AG04450 (cell line): ENCODE measurements around the gene CLEC2D. TPM values are rescaled to one million over a fixed set of nuclear protein-coding genes. Genes with fewer than 3 reads are reported as not detected.

ENCODE experiments used
- CTCF ChIA-PET: fragments of 300-600, 350-600 bp; formaldehyde crosslinking; extraction: SDS; loops from one replicate; lab custom pipeline; 2022; ENCODE audit warnings: antibody characterized with exemption, inconsistent platforms; lab: Charles Lee
- POLR2A ChIA-PET: fragments of 350-600 bp; formaldehyde crosslinking; extraction: SDS; loops from one replicate; lab custom pipeline; 2021; ENCODE audit warnings: antibody characterized with exemption, inconsistent platforms; lab: Yijun Ruan, JAX
- DNase-seq: peaks from one replicate; pipeline ENCODE4 v3.0.0-alpha.2; 2011; ENCODE audit warnings: low read depth, low spot score
- H3K27ac ChIP-seq: one replicate; pipeline ENCODE4 v1.5.1; 2012; ENCODE audit warnings: low read depth, low read length, control low read depth
- H3K27me3 ChIP-seq: one replicate; pipeline ENCODE4 v1.6.0; 2012; ENCODE audit warnings: low read length; ENCODE audit not compliant: control insufficient read depth, insufficient read depth
- H3K4me3 ChIP-seq: 2 replicates; pipeline ENCODE4 v1.5.1; 2011; ENCODE audit warnings: mild to moderate bottlenecking, low read depth, low read length, control low read depth
- H3K9me3 ChIP-seq: 2 replicates; pipeline ENCODE4 v1.5.1; 2012; ENCODE audit warnings: low read length; ENCODE audit not compliant: control insufficient read depth, insufficient read depth
- polyA plus RNA-seq: library from polyadenylated mRNA; depleted of rRNA; stranded (reverse); fragments of >200 nt; gene quantifications from 2 replicates; pipeline ENCODE4 v1.2.3, GENCODE V29; 2011
- TF ChIP-seq, protein P1 (sequence below): IDR thresholded peaks from 2 replicates; pipeline ENCODE4 v1.5.1; 2011; ENCODE audit warnings: low read depth, low read length, control low read depth, inconsistent platforms

The CLEC2D gene
- polyA plus RNA-seq, 1 experiment, result 2.3 TPM

- POLR2A ChIA-PET, result no interaction called here
- CTCF ChIA-PET, result interaction anchor here (1.7 kb wide), 1 partner anchor 11 kb away, joined by 12 read pairs; no protein-coding TSS in a partner anchor
- H3K4me3 ChIP-seq, result no peak overlapping the region
- H3K27me3 ChIP-seq, result no peaks in the 10 kb centered on the region
- TF ChIP-seq, protein P1, sequence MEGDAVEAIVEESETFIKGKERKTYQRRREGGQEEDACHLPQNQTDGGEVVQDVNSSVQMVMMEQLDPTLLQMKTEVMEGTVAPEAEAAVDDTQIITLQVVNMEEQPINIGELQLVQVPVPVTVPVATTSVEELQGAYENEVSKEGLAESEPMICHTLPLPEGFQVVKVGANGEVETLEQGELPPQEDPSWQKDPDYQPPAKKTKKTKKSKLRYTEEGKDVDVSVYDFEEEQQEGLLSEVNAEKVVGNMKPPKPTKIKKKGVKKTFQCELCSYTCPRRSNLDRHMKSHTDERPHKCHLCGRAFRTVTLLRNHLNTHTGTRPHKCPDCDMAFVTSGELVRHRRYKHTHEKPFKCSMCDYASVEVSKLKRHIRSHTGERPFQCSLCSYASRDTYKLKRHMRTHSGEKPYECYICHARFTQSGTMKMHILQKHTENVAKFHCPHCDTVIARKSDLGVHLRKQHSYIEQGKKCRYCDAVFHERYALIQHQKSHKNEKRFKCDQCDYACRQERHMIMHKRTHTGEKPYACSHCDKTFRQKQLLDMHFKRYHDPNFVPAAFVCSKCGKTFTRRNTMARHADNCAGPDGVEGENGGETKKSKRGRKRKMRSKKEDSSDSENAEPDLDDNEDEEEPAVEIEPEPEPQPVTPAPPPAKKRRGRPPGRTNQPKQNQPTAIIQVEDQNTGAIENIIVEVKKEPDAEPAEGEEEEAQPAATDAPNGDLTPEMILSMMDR, result no peak
- no peak for DNase-seq
- no peak overlapping the region for H3K27ac ChIP-seq
- H3K9me3 ChIP-seq, result no peaks in the 10 kb centered on the region; the same call in 1 of the 2 replicates
These were observed 28.1 kb downstream of the CLEC2D start for GRCh38 chr12:9697619-9698018.

DNA sequence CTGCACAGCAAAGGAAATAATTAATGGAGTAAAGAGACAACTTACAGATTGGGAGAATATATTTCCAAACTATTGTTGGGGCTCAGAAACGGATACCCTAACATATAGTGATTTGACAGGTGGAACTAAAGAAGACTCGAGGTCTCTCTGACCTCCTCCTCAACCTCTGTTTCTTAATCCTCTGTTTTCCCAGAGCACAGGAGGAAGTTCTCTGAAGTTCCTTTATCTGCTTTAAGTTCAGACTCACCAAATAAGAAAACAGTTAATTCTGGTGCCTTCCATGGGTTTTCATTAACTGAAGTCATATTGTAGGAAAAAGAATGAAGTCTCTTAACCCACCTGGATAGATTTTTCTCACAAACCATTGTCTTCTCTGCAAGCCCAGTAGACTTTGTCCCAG lies 29.2 kb downstream of the CLEC2D start:
- TF ChIP-seq, protein P1, result no peak
- Histone ChIP-seq H3K27ac (no peak overlapping the region), H3K9me3 (no peaks in the 10 kb centered on the region; the same call in 1 of the 2 replicates), H3K27me3 (no peaks in the 10 kb centered on the region), H3K4me3 (no peak overlapping the region)
- no peak for DNase-seq
- ChIA-PET CTCF (interaction anchor here (1.2 to 1.8 kb wide), 2 partner anchors 9 to 51 kb away, joined by 3 to 19 read pairs (median 12); no protein-coding TSS in a partner anchor), POLR2A (no interaction called here)

- POLR2A ChIA-PET, result no interaction called here
- Histone ChIP-seq H3K4me3 (no peak overlapping the region), H3K27ac (no peak overlapping the region), H3K9me3 (no peaks in the 10 kb centered on the region; the same call in 1 of the 2 replicates), H3K27me3 (no peaks in the 10 kb centered on the region)
- DNase-seq, result no peak
- TF ChIP-seq, protein P1, result no peak
- CTCF ChIA-PET, result interaction anchor here (1.2 to 1.8 kb wide), 4 partner anchors 9 to 65 kb away, joined by 3 to 19 read pairs (median 4); no protein-coding TSS in a partner anchor
These were observed 29.9 kb downstream of the CLEC2D start for GRCh38 chr12:9699269-9699897.

- H3K9me3 ChIP-seq, result no peaks in the 10 kb centered on the region; the same call in 1 of the 2 replicates
- DNase-seq, result no peak
- no peak overlapping the region for H3K4me3 ChIP-seq
- no peaks in the 10 kb centered on the region for H3K27me3 ChIP-seq
- no peak overlapping the region for H3K27ac ChIP-seq
- TF ChIP-seq, protein P1, result no peak
- ChIA-PET CTCF (interaction anchor here (1.2 to 1.8 kb wide), 4 partner anchors 8 to 65 kb away, joined by 3 to 19 read pairs (median 4); no protein-coding TSS in a partner anchor), POLR2A (no interaction called here)
These were observed 30.5 kb downstream of the CLEC2D start for GRCh38 chr12:9699898-9700605.

- ChIA-PET POLR2A (no interaction called here), CTCF (interaction anchor here (1.2 to 1.8 kb wide), 3 partner anchors 8 to 66 kb away, joined by 3 to 19 read pairs (median 5); no protein-coding TSS in a partner anchor)
- H3K4me3 ChIP-seq, result no peak overlapping the region
- H3K9me3 ChIP-seq, result no peaks in the 10 kb centered on the region; the same call in 1 of the 2 replicates
- TF ChIP-seq, protein P1, result no peak
- no peak for DNase-seq
- no peaks in the 10 kb centered on the region for H3K27me3 ChIP-seq
- no peak overlapping the region for H3K27ac ChIP-seq
These were observed 31.1 kb downstream of the CLEC2D start for GRCh38 chr12:9700606-9700956.
